CD14-positive monocyte (primary cell): ENCODE measurements around the gene COL21A1. TPM values are rescaled to one million over a fixed set of nuclear protein-coding genes. Genes with fewer than 3 reads are reported as not detected.

Experiments
- DNase-seq, 3 donors: peaks; one replicate each; pipeline ENCODE4 v3.0.0-alpha.2; 2011 to 2022
- H2AFZ ChIP-seq: 2 replicates; pipeline ENCODE4 v1.6.0; 2012; ENCODE audit warnings: mild to moderate bottlenecking, low read depth, low read length, inconsistent platforms; ENCODE audit not compliant: insufficient read depth, poor library complexity, severe bottlenecking
- H3K27ac ChIP-seq, 2 donors: 1 replicate in 1 of 2; 2 replicates in 1 of 2; pipeline ENCODE4 v1.5.1; 2012 to 2013; ENCODE audit warnings: low read length in 2 of 2, control low read depth in 1 of 2, inconsistent platforms in 1 of 2, low read depth in 1 of 2, mild to moderate bottlenecking in 1 of 2
- H3K27me3 ChIP-seq, 2 donors: one replicate each; pipeline versions ENCODE4 v1.6.0 to v1.6.1; 2011 to 2013; ENCODE audit warnings: low read length in 2 of 2; ENCODE audit not compliant: control insufficient read depth in 2 of 2, insufficient read depth in 2 of 2
- H3K36me3 ChIP-seq, 2 donors: replicated peaks in 1 of 2; 1 replicate in 1 of 2; 2 replicates in 1 of 2; pipeline versions ENCODE4 v1.5.1 to v1.6.1; 2012 to 2013; ENCODE audit warnings: low read length in 2 of 2, control low read depth in 1 of 2, inconsistent platforms in 1 of 2, mild to moderate bottlenecking in 1 of 2; ENCODE audit not compliant: insufficient read depth in 2 of 2, control insufficient read depth in 1 of 2
- H3K4me1 ChIP-seq, 2 donors: 1 replicate in 1 of 2; 2 replicates in 1 of 2; pipeline versions ENCODE4 v1.5.1 to v1.6.1; 2012 to 2013; ENCODE audit warnings: low read length in 2 of 2, control low read depth in 1 of 2, inconsistent platforms in 1 of 2, mild to moderate bottlenecking in 1 of 2, moderate library complexity in 1 of 2; ENCODE audit not compliant: insufficient read depth in 2 of 2, control insufficient read depth in 1 of 2
- H3K4me2 ChIP-seq: replicated peaks from 2 replicates; pipeline ENCODE3; 2012; ENCODE audit warnings: low read length, moderate library complexity, mild to moderate bottlenecking; ENCODE audit not compliant: poor library complexity, severe bottlenecking; ENCODE audit errors: extremely low read depth
- H3K4me3 ChIP-seq, 3 experiments: fragments of 200-600 bp in 1 of 3; sonication (generic) in 1 of 3; replicated peaks in 1 of 3; 1 replicate in 2 of 3; 2 replicates in 1 of 3; pipeline ENCODE4 v1.5.1; 2011 to 2013; ENCODE audit warnings: low read length in 3 of 3, mild to moderate bottlenecking in 3 of 3, control low read depth in 2 of 3, low read depth in 2 of 3, inconsistent platforms in 1 of 3, moderate library complexity in 1 of 3
- H3K79me2 ChIP-seq: 2 replicates; pipeline ENCODE4 v1.6.0; 2012; ENCODE audit warnings: mild to moderate bottlenecking, control low read depth, inconsistent platforms, low read length, moderate library complexity; ENCODE audit not compliant: insufficient read depth
- H3K9ac ChIP-seq: 2 replicates; pipeline ENCODE4 v1.6.0; 2017; ENCODE audit warnings: low read length, mild to moderate bottlenecking; ENCODE audit not compliant: insufficient read depth, poor library complexity, severe bottlenecking
- H3K9me3 ChIP-seq, 2 donors: replicated peaks in 1 of 2; 1 replicate in 1 of 2; 2 replicates in 1 of 2; pipeline versions ENCODE4 v1.5.1 to v1.6.1; 2012 to 2013; ENCODE audit warnings: low read length in 2 of 2, control low read depth in 1 of 2; ENCODE audit not compliant: control insufficient read depth in 1 of 2, insufficient read depth in 1 of 2
- H4K20me1 ChIP-seq: 2 replicates; pipeline ENCODE4 v1.6.0; 2012; ENCODE audit warnings: mild to moderate bottlenecking, low read length, control low read depth, moderate library complexity; ENCODE audit not compliant: insufficient read depth
- H3K27ac Mint-ChIP-seq, 7 donors: one replicate each; pipeline ENCODE4 v1.8.0; 2020; ENCODE audit warnings: mild to moderate bottlenecking in 7 of 7, mixed read lengths in 7 of 7, moderate library complexity in 6 of 7, inconsistent platforms in 2 of 7
- H3K27me3 Mint-ChIP-seq, 3 donors: one replicate each; pipeline ENCODE4 v1.8.0; 2021 to 2022; ENCODE audit warnings: low read depth in 3 of 3, mild to moderate bottlenecking in 3 of 3, mixed read lengths in 3 of 3, moderate library complexity in 3 of 3, inconsistent platforms in 1 of 3
- H3K36me3 Mint-ChIP-seq, 2 donors: one replicate each; pipeline ENCODE4 v1.8.0; 2020; ENCODE audit warnings: mixed read lengths in 2 of 2, inconsistent platforms in 1 of 2, mild to moderate bottlenecking in 1 of 2
- H3K4me1 Mint-ChIP-seq: one replicate; pipeline ENCODE4 v1.8.0; 2020; ENCODE audit warnings: mild to moderate bottlenecking, mixed read lengths
- H3K4me3 Mint-ChIP-seq, 2 donors: one replicate each; pipeline ENCODE4 v1.8.0; 2020; ENCODE audit warnings: mild to moderate bottlenecking in 2 of 2, mixed read lengths in 2 of 2, moderate library complexity in 1 of 2
- H3K9me3 Mint-ChIP-seq, 7 donors: one replicate each; pipeline ENCODE4 v1.8.0; 2020 to 2022; ENCODE audit warnings: mixed read lengths in 7 of 7, mild to moderate bottlenecking in 6 of 7, moderate library complexity in 6 of 7, inconsistent platforms in 2 of 7
- WGBS: methylation state at CpG from one replicate; pipeline ENCODE4 v1.1.5; 2013; ENCODE audit warnings: missing lambda C conversion rate; ENCODE audit not compliant: insufficient coverage; 5-methylcytosine and 5-hydroxymethylcytosine counted together
- intact Hi-C, 2 donors: fragments of 100-400 bp; cut with micrococcal nuclease; formaldehyde crosslinking; loops; one replicate each; pipeline versions ENCODE4 v1.15.0 to v1.15.1; 2023
- polyA plus RNA-seq, 3 donors: library from polyadenylated mRNA; depleted of rRNA in 1 of 3; unstranded in 2 of 3; stranded (reverse) in 1 of 3; fragments of 300-500 nt in 2 of 3; fragments of >200 nt in 1 of 3; fragmentation: Illumina TruSeq in 2 of 3; gene quantifications; 1 replicate in 2 of 3; 2 replicates in 1 of 3; pipeline ENCODE4 v1.2.3, GENCODE V29; 2012 to 2021
- TF ChIP-seq, protein P1 (sequence below): fragments of 200-600 bp; IDR thresholded peaks from one replicate; pipeline ENCODE4 v1.8.0; 2022; ENCODE audit warnings: antibody characterized with exemption, mild to moderate bottlenecking

Gene COL21A1
- polyA plus RNA-seq, 3 donors: 0.03 TPM; not detected in 2

GRCh38 chr6:56211724-56212123, 35.7 kb downstream of the COL21A1 start:
- Histone ChIP-seq H3K4me1 (no peaks in the 10 kb centered on the region), H3K27me3 (peaks cover 0 to 2% of the 10 kb centered on the region in 2 donors), H3K4me2 (no peak overlapping the region), H3K9ac (no peak overlapping the region), H3K4me3 (no peak overlapping the region), H3K36me3 (no peaks in the 10 kb centered on the region), H2AFZ (no peak overlapping the region), H3K9me3 (no peaks in the 10 kb centered on the region), H4K20me1 (no peaks in the 10 kb centered on the region), H3K79me2 (no peaks in the 10 kb centered on the region), H3K27ac (no peak overlapping the region)
- H3K27me3 Mint-ChIP-seq: peaks cover 0 to 2% (median 0%) of the 10 kb centered on the region in 3 donors
- DNase-seq: no peak
- H3K36me3 Mint-ChIP-seq: no peaks in the 10 kb centered on the region
- no peak overlapping the region for H3K4me3 Mint-ChIP-seq
- no CpG with 5 or more reads among the region's 2 CpGs for WGBS
- TF ChIP-seq, protein P1, sequence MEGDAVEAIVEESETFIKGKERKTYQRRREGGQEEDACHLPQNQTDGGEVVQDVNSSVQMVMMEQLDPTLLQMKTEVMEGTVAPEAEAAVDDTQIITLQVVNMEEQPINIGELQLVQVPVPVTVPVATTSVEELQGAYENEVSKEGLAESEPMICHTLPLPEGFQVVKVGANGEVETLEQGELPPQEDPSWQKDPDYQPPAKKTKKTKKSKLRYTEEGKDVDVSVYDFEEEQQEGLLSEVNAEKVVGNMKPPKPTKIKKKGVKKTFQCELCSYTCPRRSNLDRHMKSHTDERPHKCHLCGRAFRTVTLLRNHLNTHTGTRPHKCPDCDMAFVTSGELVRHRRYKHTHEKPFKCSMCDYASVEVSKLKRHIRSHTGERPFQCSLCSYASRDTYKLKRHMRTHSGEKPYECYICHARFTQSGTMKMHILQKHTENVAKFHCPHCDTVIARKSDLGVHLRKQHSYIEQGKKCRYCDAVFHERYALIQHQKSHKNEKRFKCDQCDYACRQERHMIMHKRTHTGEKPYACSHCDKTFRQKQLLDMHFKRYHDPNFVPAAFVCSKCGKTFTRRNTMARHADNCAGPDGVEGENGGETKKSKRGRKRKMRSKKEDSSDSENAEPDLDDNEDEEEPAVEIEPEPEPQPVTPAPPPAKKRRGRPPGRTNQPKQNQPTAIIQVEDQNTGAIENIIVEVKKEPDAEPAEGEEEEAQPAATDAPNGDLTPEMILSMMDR: no peak
- H3K27ac Mint-ChIP-seq: no peak overlapping the region
- intact Hi-C loops: no loop called here
- H3K9me3 Mint-ChIP-seq: peaks cover 0 to 6% (median 0%) of the 10 kb centered on the region in 7 donors
- no peaks in the 10 kb centered on the region for H3K4me1 Mint-ChIP-seq

DNA sequence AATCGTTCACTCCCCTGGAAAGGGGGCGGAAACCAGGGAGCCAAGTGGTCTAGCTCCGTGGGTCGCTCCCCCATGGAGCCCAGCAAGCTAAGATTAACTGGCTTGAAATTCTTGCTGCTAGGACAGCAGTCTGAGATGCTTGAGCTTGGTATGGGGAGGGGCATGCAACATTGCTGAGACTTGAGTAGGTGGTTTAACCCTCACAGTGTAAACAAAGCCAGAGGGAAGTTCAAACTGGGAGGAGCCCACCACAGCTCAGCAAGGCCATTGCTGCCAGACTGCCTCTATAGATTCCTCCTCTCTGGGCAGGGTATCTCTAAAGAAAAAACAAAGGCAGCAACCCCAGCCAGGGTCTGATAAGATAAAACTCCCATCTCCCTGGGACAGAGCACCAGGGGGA, 43.2 kb downstream of the COL21A1 start:
- Mint-ChIP-seq H3K9me3 (peaks cover 0 to 19% (median 7%) of the 10 kb centered on the region in 7 donors), H3K36me3 (no peaks in the 10 kb centered on the region), H3K4me1 (no peaks in the 10 kb centered on the region), H3K4me3 (no peak overlapping the region), H3K27ac (no peak overlapping the region), H3K27me3 (peaks cover 0 to 3% (median 0%) of the 10 kb centered on the region in 3 donors)
- Histone ChIP-seq H3K79me2 (no peaks in the 10 kb centered on the region), H3K9ac (no peak overlapping the region), H3K4me1 (no peaks in the 10 kb centered on the region), H2AFZ (no peak overlapping the region), H3K4me3 (no peak overlapping the region), H3K27ac (no peak overlapping the region), H3K27me3 (no peaks in the 10 kb centered on the region), H4K20me1 (no peaks in the 10 kb centered on the region), H3K9me3 (peaks cover 0 to 12% of the 10 kb centered on the region in 2 donors), H3K4me2 (no peak overlapping the region), H3K36me3 (no peaks in the 10 kb centered on the region)
- TF ChIP-seq, protein P1: no peak
- 87% methylated on average over 3 of the region's 4 CpGs for WGBS
- DNase-seq: no peak
- intact Hi-C loops: no loop called here
